IMR-90 (cell line): Measurements from ENCODE around the gene GRIPAP1.

Source experiments
- CEBPB ChIP-seq: IDR thresholded peaks from 2 replicates; pipeline ENCODE4 v1.6.1; 2012; ENCODE audit warnings: low read depth, low read length, improper control_type of control experiment
- MAFK ChIP-seq: IDR thresholded peaks from 2 replicates; pipeline ENCODE4 v1.6.1; 2012; ENCODE audit warnings: low read depth, low read length, improper control_type of control experiment
- MAZ ChIP-seq: IDR thresholded peaks from 2 replicates; pipeline ENCODE4 v1.6.1; 2012; ENCODE audit warnings: low read depth, mild to moderate bottlenecking, low read length, improper control_type of control experiment, moderate library complexity, borderline replicate concordance
- MXI1 ChIP-seq: IDR thresholded peaks from 2 replicates; pipeline ENCODE4 v1.6.1; 2012; ENCODE audit warnings: low read depth, mild to moderate bottlenecking, low read length, moderate library complexity, borderline replicate concordance
- NFE2L2 ChIP-seq: fragments of 150-350 bp; IDR thresholded peaks from 2 replicates; pipeline ENCODE4 v1.6.1; 2016; ENCODE audit warnings: low read depth, mild to moderate bottlenecking, low read length
- POLR2A ChIP-seq: IDR thresholded peaks from 2 replicates; pipeline ENCODE4 v1.6.1; 2012; ENCODE audit warnings: mild to moderate bottlenecking, low read depth, low read length
- RAD21 ChIP-seq: IDR thresholded peaks from 2 replicates; pipeline ENCODE4 v1.6.1; 2012; ENCODE audit warnings: low read length, improper control_type of control experiment
- RFX5 ChIP-seq: IDR thresholded peaks from 2 replicates; pipeline ENCODE4 v1.8.0; 2012; ENCODE audit warnings: low read depth, mild to moderate bottlenecking, low read length, moderate library complexity
- SMC3 ChIP-seq: fragments of 150-350 bp; IDR thresholded peaks from 2 replicates; pipeline ENCODE4 v1.6.1; 2016; ENCODE audit warnings: low read depth, mild to moderate bottlenecking, antibody characterized with exemption, low read length, moderate library complexity
- TF ChIP-seq, protein P1 (sequence below): fragments of 150-350 bp; IDR thresholded peaks from 2 replicates; pipeline ENCODE4 v1.6.1; 2017; ENCODE audit warnings: mild to moderate bottlenecking, antibody characterized with exemption, low read length, low read depth
- TF ChIP-seq, protein P2 (sequence below): conservative IDR thresholded peaks from 2 replicates; pipeline ENCODE4 v1.5.1; 2012; ENCODE audit warnings: mild to moderate bottlenecking, low read depth, low read length, improper control_type of control experiment

- TF ChIP-seq, protein P1, sequence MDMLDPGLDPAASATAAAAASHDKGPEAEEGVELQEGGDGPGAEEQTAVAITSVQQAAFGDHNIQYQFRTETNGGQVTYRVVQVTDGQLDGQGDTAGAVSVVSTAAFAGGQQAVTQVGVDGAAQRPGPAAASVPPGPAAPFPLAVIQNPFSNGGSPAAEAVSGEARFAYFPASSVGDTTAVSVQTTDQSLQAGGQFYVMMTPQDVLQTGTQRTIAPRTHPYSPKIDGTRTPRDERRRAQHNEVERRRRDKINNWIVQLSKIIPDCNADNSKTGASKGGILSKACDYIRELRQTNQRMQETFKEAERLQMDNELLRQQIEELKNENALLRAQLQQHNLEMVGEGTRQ = no peak
- TF ChIP-seq, protein P2, sequence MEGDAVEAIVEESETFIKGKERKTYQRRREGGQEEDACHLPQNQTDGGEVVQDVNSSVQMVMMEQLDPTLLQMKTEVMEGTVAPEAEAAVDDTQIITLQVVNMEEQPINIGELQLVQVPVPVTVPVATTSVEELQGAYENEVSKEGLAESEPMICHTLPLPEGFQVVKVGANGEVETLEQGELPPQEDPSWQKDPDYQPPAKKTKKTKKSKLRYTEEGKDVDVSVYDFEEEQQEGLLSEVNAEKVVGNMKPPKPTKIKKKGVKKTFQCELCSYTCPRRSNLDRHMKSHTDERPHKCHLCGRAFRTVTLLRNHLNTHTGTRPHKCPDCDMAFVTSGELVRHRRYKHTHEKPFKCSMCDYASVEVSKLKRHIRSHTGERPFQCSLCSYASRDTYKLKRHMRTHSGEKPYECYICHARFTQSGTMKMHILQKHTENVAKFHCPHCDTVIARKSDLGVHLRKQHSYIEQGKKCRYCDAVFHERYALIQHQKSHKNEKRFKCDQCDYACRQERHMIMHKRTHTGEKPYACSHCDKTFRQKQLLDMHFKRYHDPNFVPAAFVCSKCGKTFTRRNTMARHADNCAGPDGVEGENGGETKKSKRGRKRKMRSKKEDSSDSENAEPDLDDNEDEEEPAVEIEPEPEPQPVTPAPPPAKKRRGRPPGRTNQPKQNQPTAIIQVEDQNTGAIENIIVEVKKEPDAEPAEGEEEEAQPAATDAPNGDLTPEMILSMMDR = no peak
- TF ChIP-seq POLR2A (no peak), RFX5 (no peak), MAFK (no peak), MXI1 (no peak), MAZ (no peak), CEBPB (no peak), RAD21 (no peak), NFE2L2 (no peak), SMC3 (no peak)
These were observed 74.2 kb downstream of the GRIPAP1 start for GRCh38 chrX:48927736-48928382.
